ENCODE measurements around the gene NAA38.
"Not testable (repeated sequence)": the region's sequence is repeated elsewhere in the genome, so short reads cannot be mapped to it uniquely, and the experiment has no call there.

The NAA38 gene

DNA sequence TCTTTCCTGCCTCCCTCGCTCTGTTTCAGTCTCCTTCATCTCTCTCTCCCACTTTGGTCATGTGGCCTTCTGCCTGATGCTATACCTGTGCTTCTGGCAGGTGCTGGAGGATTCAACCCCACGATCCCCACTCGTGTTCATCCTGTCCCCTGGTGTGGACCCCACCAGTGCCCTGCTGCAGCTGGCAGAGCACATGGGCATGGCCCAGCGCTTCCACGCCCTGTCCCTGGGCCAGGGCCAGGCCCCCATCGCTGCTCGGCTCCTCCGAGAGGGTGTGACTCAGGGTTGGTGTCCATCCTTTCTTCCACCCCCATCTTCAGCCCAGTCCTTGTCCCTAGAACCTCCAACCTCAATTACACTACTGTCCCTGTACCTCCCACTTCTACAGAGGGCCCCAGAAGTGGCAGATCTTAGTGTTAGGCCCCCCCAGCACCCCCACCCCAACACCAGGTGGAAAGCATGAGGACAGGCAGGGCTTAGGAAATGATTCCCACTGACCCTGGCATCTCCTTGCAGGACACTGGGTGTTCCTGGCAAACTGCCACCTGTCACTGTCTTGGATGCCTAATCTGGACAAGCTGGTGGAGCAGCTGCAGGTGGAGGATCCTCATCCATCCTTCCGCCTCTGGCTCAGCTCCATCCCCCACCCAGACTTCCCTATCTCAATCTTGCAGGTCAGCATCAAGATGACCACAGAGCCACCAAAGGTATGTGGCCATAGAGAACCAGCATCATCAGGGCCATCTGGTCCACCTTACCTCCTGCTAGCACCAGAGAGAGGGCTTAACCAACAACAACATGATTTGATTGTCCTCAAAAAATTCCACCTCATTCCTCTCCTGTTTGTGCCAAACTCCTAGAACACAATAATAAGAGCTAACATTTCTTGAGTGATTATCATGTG lies 33.1 kb downstream of the NAA38 start:
- no peak for DNase-seq (ENCODE audit: low spot score)

DNA sequence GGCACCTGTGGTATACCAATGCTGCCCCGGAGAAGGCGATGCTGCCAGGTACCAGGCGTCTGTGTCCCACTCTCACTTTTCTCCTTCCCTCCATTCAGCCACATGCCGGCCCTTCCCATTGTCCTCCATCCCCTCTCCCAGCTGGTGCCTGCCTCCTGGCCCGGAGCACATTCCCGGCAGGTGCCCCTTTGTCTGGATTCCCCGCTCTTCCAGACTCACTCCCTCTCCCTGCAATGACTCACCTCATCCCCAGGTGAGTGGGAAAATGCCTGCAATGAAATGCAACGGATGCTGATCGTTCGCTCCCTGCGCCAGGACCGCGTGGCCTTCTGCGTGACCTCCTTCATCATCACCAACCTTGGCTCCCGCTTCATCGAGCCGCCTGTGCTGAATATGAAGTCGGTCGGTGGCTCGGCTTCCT lies 33.8 kb downstream of the NAA38 start:
- DNase-seq (ENCODE audit: low spot score) = peak; percentile 69

DNA sequence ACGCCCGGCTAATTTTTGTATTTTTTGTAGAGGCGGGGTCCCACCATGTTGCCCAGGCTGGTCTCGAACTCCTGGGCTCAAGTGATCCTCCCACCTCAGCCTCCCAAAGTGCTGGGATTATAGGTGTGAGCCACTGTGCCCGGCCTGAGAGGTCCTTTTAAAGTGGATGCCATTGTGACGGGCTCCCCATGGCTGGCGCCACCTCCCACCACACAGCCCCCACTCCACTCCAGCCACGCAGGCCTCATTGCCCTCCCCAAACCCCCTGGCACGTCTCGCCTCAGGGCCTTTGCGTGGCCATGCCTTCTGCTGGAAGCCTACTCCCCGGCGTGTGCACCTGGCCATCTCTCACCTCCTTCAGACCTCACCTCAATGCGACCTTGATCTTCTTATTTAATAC lies 35.2 kb downstream of the NAA38 start:
- DNase-seq (ENCODE audit: low spot score) = no peak

GRCh38 chr17:7820231-7820630 lies 37.1 kb downstream of the NAA38 start:
- no peak for DNase-seq (ENCODE audit: low spot score)

GRCh38 chr17:7818746-7819645 lies 38.4 kb downstream of the NAA38 start:
- no peak for DNase-seq (ENCODE audit: low spot score)

GRCh38 chr17:7818026-7818425 lies 39.3 kb downstream of the NAA38 start:
- DNase-seq (ENCODE audit: low spot score) = no peak

DNA sequence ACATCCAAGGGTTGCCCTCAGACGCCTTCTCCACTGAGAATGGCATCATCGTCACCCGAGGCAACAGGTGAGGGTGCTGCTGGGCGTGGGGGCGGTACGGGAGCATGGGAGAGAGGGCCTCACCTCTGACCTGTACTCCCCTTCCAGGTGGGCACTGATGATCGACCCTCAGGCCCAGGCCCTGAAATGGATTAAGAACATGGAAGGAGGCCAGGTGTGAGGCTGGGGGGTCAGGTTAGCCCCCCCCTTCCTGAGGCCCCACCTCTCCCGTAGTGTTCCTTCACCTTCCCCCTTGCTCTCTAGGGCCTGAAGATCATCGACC lies 39.8 kb downstream of the NAA38 start:
- no peak for DNase-seq (ENCODE audit: low spot score)

GRCh38 chr17:7816926-7817642 lies 40.3 kb downstream of the NAA38 start:
- DNase-seq (ENCODE audit: low spot score) = no peak

DNA sequence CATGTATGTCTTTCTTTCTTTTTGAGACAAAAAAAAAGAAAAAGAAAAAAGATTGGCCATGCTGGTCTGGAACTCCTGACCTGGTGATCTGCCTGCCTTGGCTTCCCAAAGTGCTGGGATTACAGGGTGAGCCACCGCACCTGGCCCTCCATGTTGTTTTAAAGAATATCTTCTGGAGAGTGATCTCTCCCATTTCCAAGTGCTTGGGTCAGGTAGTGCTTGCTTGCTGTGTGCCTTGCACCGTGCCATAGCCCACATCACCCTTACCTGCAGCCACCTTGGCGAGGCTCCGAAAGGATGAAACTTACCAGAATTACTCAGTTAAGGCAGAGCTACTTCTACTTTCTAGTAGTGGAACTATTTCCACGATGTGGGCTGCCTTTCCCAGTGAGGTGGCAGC lies 42.4 kb downstream of the NAA38 start:
- no peak for DNase-seq (ENCODE audit: low spot score)

GRCh38 chr17:7811251-7811650 lies 46.1 kb downstream of the NAA38 start:
- no peak for DNase-seq (ENCODE audit: low spot score)

DNA sequence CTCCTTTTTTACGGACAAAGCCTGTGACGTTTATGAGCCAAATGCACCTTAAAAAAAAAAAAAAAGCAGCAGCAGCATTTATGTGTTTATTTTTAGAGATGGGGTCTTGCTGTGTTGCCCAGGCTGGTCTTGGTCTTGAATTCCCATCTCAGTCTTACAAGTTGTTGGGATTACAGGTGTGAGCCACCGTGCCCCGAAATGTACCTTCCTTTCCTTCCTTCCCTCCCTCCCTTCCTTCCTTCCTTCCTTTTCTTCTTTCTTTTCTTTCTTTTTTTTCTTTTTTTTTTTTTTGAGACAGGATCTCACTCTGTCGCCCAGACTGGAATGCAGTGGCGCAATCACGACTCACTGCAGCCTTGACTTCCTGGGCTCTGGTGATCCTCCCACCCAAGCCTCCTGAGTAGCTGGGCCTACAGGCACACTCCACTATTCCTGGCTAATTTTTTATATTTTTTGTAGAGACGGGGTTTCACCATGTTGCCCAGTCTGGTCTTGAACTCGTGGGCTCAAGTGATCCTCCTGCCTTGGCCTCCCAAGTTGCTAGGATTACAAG lies 47.5 kb downstream of the NAA38 start:
- DNase-seq (ENCODE audit: low spot score) = not testable (repeated sequence)

DNA sequence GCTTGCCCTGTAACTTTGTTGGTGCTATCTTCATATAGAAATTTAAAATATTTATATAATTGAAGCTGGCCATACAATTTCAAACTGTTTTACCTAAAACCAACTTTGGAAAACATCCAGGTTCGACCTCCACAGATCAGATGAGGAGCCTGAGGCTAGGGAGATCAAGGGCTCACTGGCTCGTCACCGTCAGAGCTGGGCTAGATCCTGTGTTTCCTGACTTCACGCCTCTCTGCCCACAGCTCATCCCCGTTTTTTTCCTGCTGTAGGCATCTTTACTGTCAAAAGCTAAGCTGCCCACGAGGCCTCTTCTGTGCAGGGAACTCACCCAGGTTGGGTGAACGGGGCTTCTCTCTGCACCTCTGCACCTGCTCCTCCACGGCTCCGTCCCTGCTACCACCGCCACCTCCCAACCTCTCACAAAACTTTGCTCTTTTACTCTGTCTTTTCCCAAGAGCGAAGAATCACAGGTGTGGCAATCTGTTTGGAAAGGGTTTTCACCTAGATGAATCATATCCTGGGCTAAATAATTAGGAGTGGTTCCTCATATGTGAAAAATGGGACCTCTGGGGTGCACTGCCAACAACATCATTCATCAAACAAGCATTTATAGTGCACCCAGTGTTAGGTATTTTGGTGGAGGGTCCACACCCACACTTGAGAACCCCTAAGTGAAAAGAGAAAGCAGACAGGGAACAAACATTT lies 48.1 kb downstream of the NAA38 start:
- DNase-seq (ENCODE audit: low spot score) = no peak

GRCh38 chr17:7807206-7807605 lies 50.2 kb downstream of the NAA38 start:
- DNase-seq (ENCODE audit: low spot score) = no peak
